A549 treated with dexamethasone at 1 μM for 4 hours (cell line): Measurements from ENCODE around the gene H2BK1. TPM values are rescaled to one million over a fixed set of nuclear protein-coding genes. Genes with fewer than 3 reads are reported as not detected.

Source experiments
- total RNA-seq: library from RNA; stranded (reverse); fragments of 200-300 nt; extraction: Qiagen RNA extraction; gene quantifications from 5 replicates; pipeline ENCODE4 v1.2.3, GENCODE V29; 2022

The H2BK1 gene
- not detected in 5 replicates for total RNA-seq

GRCh38 chr7:151210087-151210854 is at the start of gene H2BK1:
Gene H2BK1, minus strand, starts transcription at chr7:151210488. Its CDS starts 170 bp downstream, at chr7:151210318.

DNA sequence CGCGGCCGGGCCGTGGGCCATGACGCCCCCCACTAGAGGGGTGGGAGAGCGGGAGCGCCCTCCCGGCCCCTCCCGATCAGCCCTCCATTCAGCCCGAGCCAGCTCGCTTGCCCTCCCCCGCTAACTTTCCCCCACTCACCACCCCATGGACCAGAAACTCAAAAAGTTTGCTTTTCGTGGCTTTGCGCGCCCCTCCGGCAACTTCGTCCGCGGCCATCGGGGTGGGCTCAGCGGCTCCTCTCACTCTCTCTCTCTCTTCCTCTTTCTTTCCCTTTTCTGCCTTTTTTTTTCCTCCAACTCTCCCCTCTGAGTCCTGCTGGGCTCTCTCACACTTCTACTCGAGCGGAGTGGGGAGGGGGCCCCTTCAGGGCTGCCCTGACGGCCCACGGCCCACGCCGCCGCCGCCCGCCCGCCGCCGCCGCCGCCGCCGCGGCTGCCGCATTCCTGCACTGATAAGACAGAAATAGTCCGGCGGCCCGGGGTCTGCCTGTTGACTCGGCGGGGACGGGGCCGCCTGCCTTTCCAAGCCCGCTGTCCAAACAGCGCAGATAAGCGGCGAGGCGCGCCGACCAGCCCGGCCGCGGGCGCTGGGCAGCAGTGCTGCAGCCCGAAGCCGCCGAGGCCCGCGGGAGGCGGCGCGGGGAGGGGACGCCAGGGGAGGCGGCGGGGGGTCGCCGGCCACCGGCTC is 38.2 kb upstream of the H2BK1 start, which contains the start of gene SMARCD3:
SMARCD3 (minus strand) TSS at position 349 of the 688 bp plus-strand sequence; CDS start at position 217, 132 bp downstream.

GRCh38 chr7:151232091-151232916 is 22.0 kb upstream of the H2BK1 start, which contains the start of gene CHPF2:
Gene CHPF2, plus strand, starts transcription at chr7:151232483. Its CDS starts 1,529 bp downstream, at chr7:151234012.

DNA sequence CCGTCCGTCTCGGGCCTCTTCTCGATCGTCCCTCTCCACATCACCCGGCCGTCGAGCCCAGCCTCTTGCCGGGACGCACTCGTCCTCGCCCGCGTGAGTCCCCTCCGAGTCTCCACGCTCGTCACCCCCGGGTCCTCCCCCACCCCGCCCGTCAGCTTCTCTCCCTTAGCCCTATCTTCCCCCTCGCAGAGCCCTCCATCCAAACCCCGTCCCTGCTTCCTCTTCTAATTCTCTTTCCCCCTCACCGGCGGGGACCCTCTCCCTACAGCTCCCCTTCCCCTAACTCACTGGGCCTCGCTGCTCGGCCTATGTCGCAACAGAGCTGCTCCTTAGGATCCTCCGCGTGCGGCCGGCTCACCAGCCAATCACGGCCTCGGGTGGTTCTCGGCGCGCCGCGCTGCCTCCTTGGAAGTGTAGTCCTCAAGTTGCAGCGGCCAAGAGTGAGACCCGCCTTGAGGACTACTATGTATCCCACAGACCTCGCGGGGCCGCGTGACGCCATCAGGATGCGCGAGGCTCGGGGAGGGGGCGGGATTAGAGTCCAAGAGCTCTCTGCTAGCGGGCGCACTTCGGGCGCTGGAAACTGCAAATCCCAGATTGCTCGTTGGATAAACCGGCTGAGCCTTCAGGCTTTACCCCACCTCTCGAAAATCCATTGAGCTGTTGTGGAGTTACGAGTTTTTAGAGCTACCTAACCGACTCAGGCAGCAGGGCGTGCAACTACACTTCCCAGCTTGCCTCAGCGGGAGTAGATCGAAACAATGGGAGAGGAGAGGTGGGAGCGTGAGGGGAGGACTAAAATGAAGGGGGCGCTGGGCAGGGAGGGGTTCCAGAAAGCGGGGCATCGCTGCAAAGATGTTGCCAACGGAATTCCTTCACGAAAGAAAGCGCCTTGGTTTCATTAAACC is 16.8 kb upstream of the H2BK1 start, which contains the start of gene ABCF2:
ABCF2 (minus strand) TSS at position 331 of the 908 bp plus-strand sequence. CDS start 747 bp downstream, outside the sequence.

GRCh38 chr7:151186640-151187408 is 23.5 kb downstream of the H2BK1 start, which contains the start of gene ASB10:
Gene ASB10, minus strand, starts transcription at chr7:151187250. Its CDS starts 120 bp downstream, at chr7:151187130.

GRCh38 chr7:151167197-151167961 is 42.9 kb downstream of the H2BK1 start, which contains the start of gene GBX1:
Gene GBX1, minus strand, starts transcription at chr7:151167694. Its CDS starts 146 bp downstream, at chr7:151167548.

Other genes starting within 250 kb of the H2BK1 start
- 3.9 to 6.3 TPM (median 5.7 TPM) in 5 replicates for gene KCNH2, start 232.2 kb downstream of the H2BK1 start, total RNA-seq
- gene NOS3, start 219.5 kb downstream of the H2BK1 start, total RNA-seq = 0.22 to 0.70 TPM (median 0.42 TPM) in 5 replicates
- gene ATG9B, start 186.0 kb downstream of the H2BK1 start, total RNA-seq = 0.39 to 0.69 TPM (median 0.61 TPM) in 5 replicates
- gene ABCB8, start 182.0 kb downstream of the H2BK1 start, total RNA-seq = 31.2 to 46.1 TPM (median 43.3 TPM) in 5 replicates
- 3.9 to 11.3 TPM (median 9.0 TPM) in 5 replicates for gene ASIC3, start 162.0 kb downstream of the H2BK1 start, total RNA-seq
- gene CDK5, start 152.6 kb downstream of the H2BK1 start, total RNA-seq = 30.7 to 35.8 TPM (median 31.2 TPM) in 5 replicates
- 161 to 286 TPM (median 257 TPM) in 5 replicates for gene SLC4A2, start 150.9 kb downstream of the H2BK1 start, total RNA-seq
- 46.1 to 78.7 TPM (median 71.2 TPM) in 5 replicates for gene FASTK, start 129.7 kb downstream of the H2BK1 start, total RNA-seq
- gene TMUB1, start 127.0 kb downstream of the H2BK1 start, total RNA-seq = 31.3 to 61.4 TPM (median 56.8 TPM) in 5 replicates
- 42.8 to 62.4 TPM (median 57.0 TPM) in 5 replicates for gene AGAP3, start 124.0 kb downstream of the H2BK1 start, total RNA-seq
- gene GBX1, start 42.8 kb downstream of the H2BK1 start, total RNA-seq = 0.09 to 0.22 TPM (median 0.13 TPM) in 4 of 5 replicates, not detected in the other
- gene ASB10, start 23.2 kb downstream of the H2BK1 start, total RNA-seq = not detected in 5 replicates
- 53.6 to 63.8 TPM (median 60.7 TPM) in 5 replicates for gene ABCF2, start 16.7 kb upstream of the H2BK1 start, total RNA-seq
- gene CHPF2, start 22.0 kb upstream of the H2BK1 start, total RNA-seq = 31.9 to 48.5 TPM (median 41.8 TPM) in 5 replicates
- gene SMARCD3, start 38.2 kb upstream of the H2BK1 start, total RNA-seq = 7.5 to 9.0 TPM (median 8.6 TPM) in 5 replicates
- gene NUB1, start 131.3 kb upstream of the H2BK1 start, total RNA-seq = 39.1 to 45.2 TPM (median 42.4 TPM) in 5 replicates
- gene WDR86, start 199.6 kb upstream of the H2BK1 start, total RNA-seq = 0.11 to 0.26 TPM (median 0.18 TPM) in 4 of 5 replicates, not detected in the other
- gene CRYGN, start 229.7 kb upstream of the H2BK1 start, total RNA-seq = not detected in 5 replicates